Non-pigmented ciliary epithelial cell (primary cell): ENCODE results near the gene DUSP6.
"Not testable (repeated sequence)": the region's sequence is repeated elsewhere in the genome, so short reads cannot be mapped to it uniquely, and the experiment has no call there.

Experiments
- DNase-seq: peaks from one replicate; pipeline ENCODE4 v3.0.0-alpha.2; 2010; ENCODE audit warnings: low read depth

DUSP6 gene

GRCh38 chr12:89351489-89352241 lies 636 bp downstream of the DUSP6 start:
- no peak for DNase-seq

GRCh38 chr12:89350630-89351488 lies 1.4 kb downstream of the DUSP6 start:
- no peak for DNase-seq

GRCh38 chr12:89350260-89350629 lies 2.1 kb downstream of the DUSP6 start:
- no peak for DNase-seq

GRCh38 chr12:89349814-89350213 lies 2.5 kb downstream of the DUSP6 start:
- DNase-seq = no peak

GRCh38 chr12:89348894-89349699 lies 3.2 kb downstream of the DUSP6 start:
- no peak for DNase-seq

- no peak for DNase-seq
Observed at GRCh38 chr12:89347325-89347829, 4.9 kb downstream of the DUSP6 start.

GRCh38 chr12:89346741-89347324 lies 5.5 kb downstream of the DUSP6 start:
- no peak for DNase-seq

GRCh38 chr12:89345830-89346740 lies 6.2 kb downstream of the DUSP6 start:
- DNase-seq = no peak

GRCh38 chr12:89345376-89345775 lies 6.9 kb downstream of the DUSP6 start:
- DNase-seq = no peak

- no peak for DNase-seq
Observed at GRCh38 chr12:89344862-89345202, 7.5 kb downstream of the DUSP6 start.

- DNase-seq = no peak
Observed at GRCh38 chr12:89344043-89344861, 8.0 kb downstream of the DUSP6 start.

- no peak for DNase-seq
Observed at GRCh38 chr12:89343127-89343526, 9.2 kb downstream of the DUSP6 start.

GRCh38 chr12:89340861-89341260 lies 11.4 kb downstream of the DUSP6 start:
- no peak for DNase-seq

GRCh38 chr12:89339526-89339925 lies 12.8 kb downstream of the DUSP6 start:
- no peak for DNase-seq

GRCh38 chr12:89337136-89337535 lies 15.2 kb downstream of the DUSP6 start:
- not testable (repeated sequence) for DNase-seq

- no peak for DNase-seq
Observed at GRCh38 chr12:89335452-89336244, 16.7 kb downstream of the DUSP6 start.

- DNase-seq = no peak
Observed at GRCh38 chr12:89334548-89335169, 17.6 kb downstream of the DUSP6 start.

- no peak for DNase-seq
Observed at GRCh38 chr12:89333564-89334252, 18.6 kb downstream of the DUSP6 start.
